Panc1 (cell line): ENCODE measurements around the gene LY6G5B. TPM values are rescaled to one million over a fixed set of nuclear protein-coding genes. Genes with fewer than 3 reads are reported as not detected.
A peak's percentile ranks its signal among the peaks of the same experiment; 100 is the strongest.

Experiments used
- ATAC-seq: fragments of 200-7000 bp; cut with Tn5 transposase; 2 replicates; pipeline ENCODE4 v1.9.1; 2020; ENCODE audit warnings: mild to moderate bottlenecking, moderate library complexity
- BruUV-seq: library from RNA; stranded (reverse); fragments of 400-500 nt; replicated peaks from 2 replicates; lab custom pipeline; 2021; lab: Mats Ljungman, UMichigan
- CTCF ChIA-PET: fragments of 300-600 bp; sonication (Branson Sonifier 250); formaldehyde crosslinking; loops from one replicate; lab custom pipeline; 2022; ENCODE audit warnings: antibody characterized with exemption; lab: Charles Lee
- POLR2A ChIA-PET: fragments of 300-600 bp; sonication (Branson Sonifier 250); formaldehyde crosslinking; loops from one replicate; lab custom pipeline; 2022; ENCODE audit warnings: antibody characterized with exemption; lab: Charles Lee
- DNase-seq: peaks from one replicate; pipeline ENCODE4 v3.0.0-alpha.2; 2010; ENCODE audit warnings: low read depth, low spot score
- H3K27ac ChIP-seq: 2 replicates; pipeline ENCODE4 v1.5.1; 2011; ENCODE audit warnings: mild to moderate bottlenecking, low read length, inconsistent platforms
- H3K27me3 ChIP-seq: fragments of 200-500 bp; sonication (Bioruptor generic); 2 replicates; pipeline ENCODE4 v1.6.0; 2014; ENCODE audit warnings: low read length, inconsistent platforms; ENCODE audit not compliant: control insufficient read depth, insufficient read depth
- H3K36me3 ChIP-seq: fragments of 200-500 bp; sonication (Bioruptor generic); 2 replicates; pipeline ENCODE4 v1.5.1; 2014; ENCODE audit warnings: inconsistent platforms, mild to moderate bottlenecking, low read length, moderate library complexity; ENCODE audit not compliant: control insufficient read depth, insufficient read depth
- H3K4me1 ChIP-seq: 2 replicates; pipeline ENCODE4 v1.5.1; 2011; ENCODE audit warnings: inconsistent platforms, mild to moderate bottlenecking, low read length, moderate library complexity; ENCODE audit not compliant: control insufficient read depth, insufficient read depth
- H3K4me3 ChIP-seq, 2 experiments: 2 replicates each; pipeline ENCODE4 v1.5.1; 2011 to 2012; ENCODE audit warnings: low read depth in 2 of 2, low read length in 2 of 2, mild to moderate bottlenecking in 2 of 2, inconsistent platforms in 1 of 2, moderate library complexity in 1 of 2
- H3K9me3 ChIP-seq: fragments of 200-500 bp; sonication (Bioruptor generic); 2 replicates; pipeline ENCODE4 v1.5.1; 2014; ENCODE audit warnings: low read depth, mild to moderate bottlenecking, inconsistent platforms, low read length, moderate library complexity; ENCODE audit not compliant: control insufficient read depth, insufficient read depth
- POLR2AphosphoS5 ChIP-seq: IDR thresholded peaks from 2 replicates; pipeline ENCODE4 v1.6.1; 2012; ENCODE audit warnings: mild to moderate bottlenecking, low read depth, low read length, moderate library complexity
- SIN3A ChIP-seq: IDR thresholded peaks from 2 replicates; pipeline ENCODE4 v1.6.1; 2012; ENCODE audit warnings: low read depth, mild to moderate bottlenecking, low read length, moderate library complexity, borderline replicate concordance; ENCODE audit not compliant: insufficient read depth
- TCF7L2 ChIP-seq: IDR thresholded peaks from 2 replicates; pipeline ENCODE4 v1.6.1; 2011; ENCODE audit warnings: mild to moderate bottlenecking, low read depth, low read length, inconsistent platforms
- in situ Hi-C: cut with HindIII; loops from 2 replicates; pipeline ENCODE4 v1.10.0; 2016; ENCODE audit warnings: low sequenced_read_pairs, low pct_unique_long_range_greater_than_20kb
- intact Hi-C: fragments of 100-400 bp; cut with micrococcal nuclease; formaldehyde crosslinking; loops from one replicate; pipeline ENCODE4 v1.10.0; 2022; ENCODE audit not compliant: unreplicated experiment
- total RNA-seq: library from RNA; stranded (reverse); gene quantifications from one replicate; pipeline ENCODE4 v1.2.1, GENCODE V29; 2021; ENCODE audit not compliant: unreplicated experiment
- TF ChIP-seq, protein P1 (sequence below), 2 experiments: IDR thresholded peaks; 2 replicates each; pipeline ENCODE4 v1.6.1; 2011 to 2012; ENCODE audit warnings: low read depth in 2 of 2, control low read depth in 1 of 2, low read length in 1 of 2, mild to moderate bottlenecking in 1 of 2, moderate library complexity in 1 of 2; ENCODE audit not compliant: insufficient read depth in 1 of 2
- TF ChIP-seq, protein P2 (sequence below): fragments of 450-650 bp; IDR thresholded peaks from 2 replicates; pipeline ENCODE4 v1.5.1; 2017; ENCODE audit warnings: mild to moderate bottlenecking

Gene LY6G5B
- total RNA-seq, 1 experiment from 2014 or later: 21.2 TPM

DNA sequence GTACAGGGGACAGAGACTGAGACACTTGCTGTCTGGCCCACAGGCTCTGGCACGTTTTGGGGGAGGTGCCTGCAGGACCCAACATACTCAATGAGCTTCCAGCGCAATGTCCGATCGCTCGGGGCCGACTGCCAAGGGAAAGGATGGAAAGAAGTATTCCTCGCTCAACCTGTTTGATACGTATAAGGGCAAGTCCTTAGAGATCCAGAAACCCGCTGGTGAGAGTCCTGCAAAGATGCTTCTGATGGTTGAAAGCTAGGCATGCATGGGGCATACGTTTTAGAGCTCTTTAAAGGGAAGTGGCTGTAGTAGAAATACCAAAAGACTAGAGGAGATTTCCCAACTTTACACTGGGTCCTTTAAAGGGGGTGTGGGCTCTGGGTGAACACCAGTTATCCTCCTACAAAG is 47.1 kb upstream of the LY6G5B start:
- no peak for DNase-seq
- no peaks in the 10 kb centered on the region for H3K9me3 ChIP-seq
- intact Hi-C loops (no loop called here), in situ Hi-C loops (no loop called here)
- no peak for TF ChIP-seq TCF7L2
- TF ChIP-seq POLR2AphosphoS5: peak; percentile 14; the same call in 1 of the 2 replicates
- ATAC-seq: no peak
- ChIA-PET POLR2A (no interaction called here), CTCF (no interaction called here)
- H3K4me1 ChIP-seq: peaks cover 12% of the 10 kb centered on the region
- peaks cover 40% of the 10 kb centered on the region for H3K36me3 ChIP-seq
- H3K27me3 ChIP-seq: no peaks in the 10 kb centered on the region
- no TSS peak for BruUV-seq
- peak overlapping the region; percentile 100 for H3K27ac ChIP-seq
- peak overlapping the region; percentile 83 to 84 for H3K4me3 ChIP-seq

DNA sequence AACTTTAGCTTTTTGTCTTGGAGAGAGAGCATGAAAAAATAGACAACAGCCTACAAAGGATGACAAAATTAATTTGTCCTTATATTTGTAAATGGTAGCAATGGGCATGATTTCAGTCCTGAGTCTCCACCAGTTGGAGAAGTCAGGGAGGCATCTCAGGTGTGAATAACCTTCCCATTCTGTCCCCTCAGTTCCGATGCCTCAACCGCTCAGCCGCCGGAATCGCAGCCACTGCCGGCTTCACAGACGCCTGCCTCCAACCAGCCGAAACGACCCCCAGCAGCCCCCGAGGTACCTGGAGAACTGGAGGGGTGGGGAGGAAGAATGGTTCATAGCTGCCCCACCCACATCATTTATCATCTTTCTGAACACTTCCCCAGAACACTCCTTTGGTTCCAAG is 45.7 kb upstream of the LY6G5B start:
- POLR2A ChIA-PET: interaction anchor here (0.8 kb wide), 1 partner anchor 50 kb away, joined by 3 read pairs; no protein-coding TSS in a partner anchor
- DNase-seq: no peak
- Histone ChIP-seq H3K9me3 (no peaks in the 10 kb centered on the region), H3K36me3 (peaks cover 44% of the 10 kb centered on the region), H3K27me3 (no peaks in the 10 kb centered on the region), H3K27ac (no peak overlapping the region), H3K4me1 (peaks cover 12% of the 10 kb centered on the region), H3K4me3 (no peak overlapping the region)
- in situ Hi-C loops: no loop called here
- BruUV-seq: no TSS peak
- TF ChIP-seq, protein P1, sequence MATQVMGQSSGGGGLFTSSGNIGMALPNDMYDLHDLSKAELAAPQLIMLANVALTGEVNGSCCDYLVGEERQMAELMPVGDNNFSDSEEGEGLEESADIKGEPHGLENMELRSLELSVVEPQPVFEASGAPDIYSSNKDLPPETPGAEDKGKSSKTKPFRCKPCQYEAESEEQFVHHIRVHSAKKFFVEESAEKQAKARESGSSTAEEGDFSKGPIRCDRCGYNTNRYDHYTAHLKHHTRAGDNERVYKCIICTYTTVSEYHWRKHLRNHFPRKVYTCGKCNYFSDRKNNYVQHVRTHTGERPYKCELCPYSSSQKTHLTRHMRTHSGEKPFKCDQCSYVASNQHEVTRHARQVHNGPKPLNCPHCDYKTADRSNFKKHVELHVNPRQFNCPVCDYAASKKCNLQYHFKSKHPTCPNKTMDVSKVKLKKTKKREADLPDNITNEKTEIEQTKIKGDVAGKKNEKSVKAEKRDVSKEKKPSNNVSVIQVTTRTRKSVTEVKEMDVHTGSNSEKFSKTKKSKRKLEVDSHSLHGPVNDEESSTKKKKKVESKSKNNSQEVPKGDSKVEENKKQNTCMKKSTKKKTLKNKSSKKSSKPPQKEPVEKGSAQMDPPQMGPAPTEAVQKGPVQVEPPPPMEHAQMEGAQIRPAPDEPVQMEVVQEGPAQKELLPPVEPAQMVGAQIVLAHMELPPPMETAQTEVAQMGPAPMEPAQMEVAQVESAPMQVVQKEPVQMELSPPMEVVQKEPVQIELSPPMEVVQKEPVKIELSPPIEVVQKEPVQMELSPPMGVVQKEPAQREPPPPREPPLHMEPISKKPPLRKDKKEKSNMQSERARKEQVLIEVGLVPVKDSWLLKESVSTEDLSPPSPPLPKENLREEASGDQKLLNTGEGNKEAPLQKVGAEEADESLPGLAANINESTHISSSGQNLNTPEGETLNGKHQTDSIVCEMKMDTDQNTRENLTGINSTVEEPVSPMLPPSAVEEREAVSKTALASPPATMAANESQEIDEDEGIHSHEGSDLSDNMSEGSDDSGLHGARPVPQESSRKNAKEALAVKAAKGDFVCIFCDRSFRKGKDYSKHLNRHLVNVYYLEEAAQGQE (IDR thresholded peaks at IDR 0.05; ENCODE audit: insufficient read depth in 1 of 2, low read depth in 2 of 2, low read length in 1 of 2): no peak
- CTCF ChIA-PET: no interaction called here
- intact Hi-C loops: no loop called here
- no peak for ATAC-seq

DNA sequence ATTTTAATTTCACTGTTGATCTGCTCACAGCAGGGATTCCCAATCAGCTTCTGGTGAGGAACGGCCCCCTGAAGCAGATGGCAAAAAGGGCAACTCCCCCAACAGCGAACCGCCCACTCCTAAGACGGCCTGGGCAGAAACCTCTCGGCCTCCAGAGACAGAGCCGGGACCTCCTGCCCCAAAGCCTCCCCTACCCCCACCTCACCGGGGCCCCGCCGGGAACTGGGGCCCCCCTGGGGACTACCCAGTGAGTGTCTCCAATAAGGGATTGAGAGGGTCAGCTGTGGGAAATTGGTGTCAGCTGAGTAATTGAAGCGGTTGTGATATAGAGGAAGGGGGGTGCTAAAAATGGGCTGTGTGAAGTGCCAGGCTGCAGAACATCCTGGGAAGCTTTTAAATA is 42.8 kb upstream of the LY6G5B start:
- POLR2A ChIA-PET: no interaction called here
- no TSS peak for BruUV-seq
- Histone ChIP-seq H3K36me3 (peaks cover 51% of the 10 kb centered on the region), H3K27me3 (no peaks in the 10 kb centered on the region), H3K27ac (no peak overlapping the region), H3K4me3 (no peak overlapping the region), H3K4me1 (peaks cover 11% of the 10 kb centered on the region), H3K9me3 (no peaks in the 10 kb centered on the region)
- intact Hi-C loops: no loop called here
- no peak for DNase-seq
- no peak for ATAC-seq
- no peak for TF ChIP-seq TCF7L2
- TF ChIP-seq SIN3A: no peak
- TF ChIP-seq, protein P1 (IDR thresholded peaks at IDR 0.05; ENCODE audit: insufficient read depth in 1 of 2, low read depth in 2 of 2, low read length in 1 of 2): no peak
- TF ChIP-seq, protein P2, sequence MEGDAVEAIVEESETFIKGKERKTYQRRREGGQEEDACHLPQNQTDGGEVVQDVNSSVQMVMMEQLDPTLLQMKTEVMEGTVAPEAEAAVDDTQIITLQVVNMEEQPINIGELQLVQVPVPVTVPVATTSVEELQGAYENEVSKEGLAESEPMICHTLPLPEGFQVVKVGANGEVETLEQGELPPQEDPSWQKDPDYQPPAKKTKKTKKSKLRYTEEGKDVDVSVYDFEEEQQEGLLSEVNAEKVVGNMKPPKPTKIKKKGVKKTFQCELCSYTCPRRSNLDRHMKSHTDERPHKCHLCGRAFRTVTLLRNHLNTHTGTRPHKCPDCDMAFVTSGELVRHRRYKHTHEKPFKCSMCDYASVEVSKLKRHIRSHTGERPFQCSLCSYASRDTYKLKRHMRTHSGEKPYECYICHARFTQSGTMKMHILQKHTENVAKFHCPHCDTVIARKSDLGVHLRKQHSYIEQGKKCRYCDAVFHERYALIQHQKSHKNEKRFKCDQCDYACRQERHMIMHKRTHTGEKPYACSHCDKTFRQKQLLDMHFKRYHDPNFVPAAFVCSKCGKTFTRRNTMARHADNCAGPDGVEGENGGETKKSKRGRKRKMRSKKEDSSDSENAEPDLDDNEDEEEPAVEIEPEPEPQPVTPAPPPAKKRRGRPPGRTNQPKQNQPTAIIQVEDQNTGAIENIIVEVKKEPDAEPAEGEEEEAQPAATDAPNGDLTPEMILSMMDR: no peak
- no peak for TF ChIP-seq POLR2AphosphoS5
- CTCF ChIA-PET: no interaction called here
- in situ Hi-C loops: no loop called here
